A204.1 (cell line): ENCODE data around the gene NEK2.
"Not testable (repeated sequence)": the region's sequence is repeated elsewhere in the genome, so short reads cannot be mapped to it uniquely, and the experiment has no call there.

Source experiments
- FAIRE-seq: peaks from 2 replicates; lab custom pipeline; 2012; peaks lifted over from hg19 to GRCh38; lab: Jason Lieb, UNC

The NEK2 gene

DNA sequence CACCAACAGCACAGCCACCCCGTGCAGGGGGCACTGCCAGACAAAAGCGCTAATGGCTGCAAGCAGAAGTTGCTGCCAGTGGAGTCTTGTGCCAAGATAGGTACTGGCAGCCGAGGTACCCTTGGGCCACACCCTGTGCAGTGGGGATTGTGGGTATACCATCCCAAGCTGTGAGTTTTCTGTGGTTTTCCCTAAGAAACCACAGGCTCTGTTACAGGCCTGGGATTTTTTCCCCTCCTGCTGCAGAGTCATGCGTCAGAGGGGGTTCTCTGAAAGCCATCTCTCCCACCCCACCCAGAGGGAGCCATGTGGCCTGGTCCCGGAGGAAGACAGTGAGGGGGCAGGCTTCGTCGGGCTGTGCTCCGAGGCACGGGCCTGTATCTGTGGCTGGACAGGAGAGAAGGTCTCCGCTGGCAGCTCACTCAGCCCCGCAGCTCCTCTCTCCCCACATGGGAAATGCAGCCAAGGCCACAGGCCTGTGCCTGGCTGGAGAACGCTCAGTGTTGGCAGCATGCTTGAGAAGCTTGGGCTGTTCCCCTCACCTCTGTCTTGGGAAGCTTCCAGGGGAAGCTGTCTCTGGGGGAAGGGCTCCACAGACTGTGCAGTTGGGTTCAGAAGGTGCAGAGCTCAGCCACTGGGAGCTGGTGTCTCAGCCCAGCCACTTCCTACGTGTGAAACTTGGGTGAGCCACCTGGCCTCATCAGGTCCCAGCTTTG, 42.5 kb downstream of the NEK2 start:
- FAIRE-seq: no peak

DNA sequence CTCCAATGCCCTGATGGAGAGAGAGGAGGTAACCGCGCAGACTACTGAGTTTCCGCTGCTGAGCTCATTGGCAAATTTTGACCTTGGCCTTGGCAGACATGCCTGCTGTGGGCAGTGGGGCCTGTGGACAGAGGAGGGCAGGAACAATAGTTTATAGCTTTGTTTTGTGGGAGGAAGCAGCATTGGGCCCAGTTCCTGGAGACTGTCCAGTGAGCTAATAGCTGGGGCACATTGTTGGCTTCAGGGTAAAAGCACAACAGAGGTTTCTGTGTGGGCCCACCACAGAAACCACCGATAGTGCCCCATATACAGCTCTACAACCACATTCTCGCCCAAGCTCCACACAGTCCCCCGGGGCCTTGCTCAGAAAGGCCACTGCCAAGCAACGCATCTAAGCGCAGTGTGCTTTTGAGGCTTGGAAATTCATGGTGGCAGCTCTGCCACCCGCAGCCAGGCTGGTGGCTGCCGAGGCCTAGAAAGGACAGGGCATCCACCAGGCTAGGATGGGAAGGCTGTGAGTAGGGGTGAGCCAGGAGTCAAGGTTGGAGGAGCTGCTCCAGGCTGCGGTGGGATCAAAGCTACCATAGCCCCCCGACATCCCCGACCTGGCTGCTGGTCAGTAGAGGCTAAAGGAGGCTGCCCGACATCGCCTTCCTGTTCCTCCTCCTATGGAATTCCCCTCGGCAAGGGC, 43.2 kb downstream of the NEK2 start:
- no peak for FAIRE-seq

DNA sequence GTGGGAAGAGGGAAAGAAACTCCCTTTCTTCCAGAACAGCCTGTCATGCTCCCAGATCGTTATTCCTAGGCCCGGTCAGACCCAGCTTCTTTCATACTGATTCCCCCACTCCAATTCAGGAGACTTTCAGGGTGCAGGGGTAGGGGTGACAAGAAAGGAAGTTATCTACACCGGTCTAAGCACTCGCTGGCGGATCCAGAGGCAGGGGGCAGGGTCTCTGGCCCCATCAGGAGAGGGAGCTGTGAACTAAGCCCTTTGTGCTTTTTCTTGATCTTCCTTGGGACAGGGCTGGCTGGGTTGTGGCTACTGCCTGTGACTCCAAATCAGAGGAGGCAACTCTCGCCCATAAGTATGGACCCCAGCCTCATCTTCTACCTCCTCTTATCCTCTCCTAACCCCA, 44.3 kb downstream of the NEK2 start:
- FAIRE-seq: no peak

DNA sequence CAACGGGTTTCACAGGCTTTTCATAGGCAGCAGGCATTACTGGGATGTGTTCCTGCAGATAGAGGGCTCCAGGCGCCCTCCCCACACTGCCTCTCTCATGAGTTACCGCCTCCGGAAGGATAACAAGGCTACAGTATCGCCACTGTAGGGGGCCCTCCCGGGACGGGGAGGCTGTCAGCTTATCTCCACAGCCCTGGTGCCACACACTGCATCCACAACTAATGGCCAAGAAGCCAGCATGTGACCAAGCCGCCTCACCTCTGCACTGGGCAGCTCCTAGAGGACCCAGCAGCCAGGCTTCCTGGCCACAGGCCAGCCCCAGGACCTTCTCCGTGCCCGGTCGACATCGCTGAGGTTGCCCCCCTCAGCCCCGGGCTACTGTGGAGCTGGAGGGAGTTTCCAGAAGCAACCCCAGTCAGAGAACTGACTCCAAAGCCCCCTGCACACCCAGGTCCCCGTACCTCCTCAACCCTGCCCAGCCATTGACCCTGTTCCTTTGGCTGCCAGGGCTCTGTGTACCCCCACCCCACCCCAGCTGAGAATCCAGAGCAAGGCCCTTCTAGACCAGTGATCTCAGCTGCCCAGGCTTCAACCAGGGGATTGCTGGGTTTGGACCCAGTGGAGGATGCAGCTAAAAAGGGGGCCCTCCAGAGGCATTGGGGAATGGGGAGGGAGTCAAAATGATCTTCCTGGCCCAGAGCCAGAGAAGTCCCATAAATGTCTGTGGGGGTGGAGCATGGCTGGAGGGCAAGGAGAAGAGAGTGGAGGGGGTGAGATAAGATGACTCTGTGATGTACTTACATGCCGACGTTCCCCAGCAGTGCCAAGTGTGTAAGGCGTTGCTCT, 45.0 kb downstream of the NEK2 start:
- FAIRE-seq: no peak

DNA sequence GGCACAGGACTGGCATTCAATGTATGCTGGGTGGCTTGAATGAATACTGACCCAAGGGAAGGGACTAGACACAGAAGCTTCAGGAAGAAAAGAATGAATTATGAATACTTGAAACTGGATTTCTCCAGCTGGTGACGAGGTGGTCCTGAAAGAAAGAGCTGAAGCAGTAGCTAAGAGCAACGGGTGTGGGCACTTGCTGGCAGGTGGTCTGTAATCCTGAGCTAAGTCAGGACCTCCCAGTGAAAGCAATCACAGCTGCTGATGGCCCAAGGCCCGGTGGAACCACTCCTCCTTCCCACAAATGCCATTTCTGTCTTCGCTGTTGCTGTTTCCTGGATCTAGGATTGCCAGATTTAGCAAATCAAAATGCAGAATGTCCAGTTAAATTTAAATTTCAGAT, 47.0 kb downstream of the NEK2 start:
- no peak for FAIRE-seq

DNA sequence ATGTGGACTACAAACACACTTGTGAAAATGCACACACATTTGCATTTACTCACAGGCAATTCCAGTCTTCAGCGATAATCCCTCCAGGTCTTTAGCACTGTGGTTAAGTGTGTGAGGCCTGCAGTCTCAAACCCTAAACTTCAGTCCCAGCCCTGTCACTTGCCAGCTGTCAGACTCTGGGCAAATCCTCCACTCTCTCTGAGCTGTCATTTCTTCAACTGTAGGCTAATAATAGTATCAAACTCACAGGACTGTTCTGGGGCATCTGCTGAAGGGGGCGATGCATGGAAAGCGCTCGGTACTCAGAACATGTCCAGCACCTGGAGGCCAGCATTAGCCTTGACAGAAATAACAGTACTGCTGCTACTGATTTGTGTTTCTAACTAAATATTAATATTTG, 48.2 kb downstream of the NEK2 start:
- no peak for FAIRE-seq

DNA sequence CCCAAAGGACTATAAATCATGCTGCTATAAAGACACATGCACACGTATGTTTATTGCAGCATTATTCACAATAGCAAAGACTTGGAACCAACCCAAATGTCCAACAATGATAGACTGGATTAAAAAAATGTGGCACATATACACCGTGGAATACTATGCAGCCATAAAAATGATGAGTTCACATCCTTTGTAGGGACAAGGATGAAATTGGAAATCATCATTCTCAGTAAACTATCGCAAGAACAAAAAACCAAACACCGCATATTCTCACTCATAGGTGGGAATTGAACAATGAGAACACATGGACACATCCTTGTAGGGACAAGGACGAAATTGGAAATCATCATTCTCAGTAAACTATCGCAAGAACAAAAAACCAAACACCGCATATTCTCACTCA, 49.6 kb downstream of the NEK2 start:
- FAIRE-seq: not testable (repeated sequence)

DNA sequence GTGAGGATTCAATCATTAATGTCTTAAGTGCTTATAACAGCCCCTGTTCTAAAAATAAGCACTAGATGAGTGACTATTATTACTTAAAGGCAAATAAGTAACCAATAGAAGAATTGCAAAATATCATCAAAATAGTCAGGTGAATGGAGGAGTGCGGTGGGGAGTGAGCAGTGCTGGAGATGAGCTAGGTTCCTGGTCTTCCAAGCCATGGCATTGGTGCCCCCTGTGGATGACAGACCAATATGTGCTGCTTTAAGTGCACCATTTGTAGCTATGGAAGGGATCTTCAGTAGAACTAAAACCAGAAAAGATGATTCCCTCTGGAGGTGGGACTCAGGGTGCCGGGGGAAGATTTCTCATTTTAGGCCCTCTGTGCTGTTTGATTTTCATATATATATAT, 50.4 kb downstream of the NEK2 start:
- no peak for FAIRE-seq

DNA sequence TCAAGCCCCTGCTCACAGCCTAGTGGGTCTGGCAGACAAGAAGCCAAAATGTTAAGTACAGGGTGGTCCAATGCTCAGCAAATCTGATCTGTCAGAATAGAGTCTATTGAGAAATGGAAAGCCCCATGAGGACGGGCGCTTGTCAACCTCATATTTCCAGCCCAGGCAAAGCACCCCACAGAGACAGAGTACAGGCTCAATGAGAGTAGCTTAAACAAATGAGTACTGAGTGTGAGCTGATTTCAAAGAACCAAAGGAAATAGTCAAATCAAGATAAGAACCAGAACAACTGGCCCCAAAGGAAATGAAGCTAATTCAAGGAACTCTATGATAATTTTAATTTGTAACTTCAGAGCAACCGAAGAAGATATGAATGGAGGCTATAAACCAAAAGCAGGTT, 51.9 kb downstream of the NEK2 start:
- FAIRE-seq: no peak

DNA sequence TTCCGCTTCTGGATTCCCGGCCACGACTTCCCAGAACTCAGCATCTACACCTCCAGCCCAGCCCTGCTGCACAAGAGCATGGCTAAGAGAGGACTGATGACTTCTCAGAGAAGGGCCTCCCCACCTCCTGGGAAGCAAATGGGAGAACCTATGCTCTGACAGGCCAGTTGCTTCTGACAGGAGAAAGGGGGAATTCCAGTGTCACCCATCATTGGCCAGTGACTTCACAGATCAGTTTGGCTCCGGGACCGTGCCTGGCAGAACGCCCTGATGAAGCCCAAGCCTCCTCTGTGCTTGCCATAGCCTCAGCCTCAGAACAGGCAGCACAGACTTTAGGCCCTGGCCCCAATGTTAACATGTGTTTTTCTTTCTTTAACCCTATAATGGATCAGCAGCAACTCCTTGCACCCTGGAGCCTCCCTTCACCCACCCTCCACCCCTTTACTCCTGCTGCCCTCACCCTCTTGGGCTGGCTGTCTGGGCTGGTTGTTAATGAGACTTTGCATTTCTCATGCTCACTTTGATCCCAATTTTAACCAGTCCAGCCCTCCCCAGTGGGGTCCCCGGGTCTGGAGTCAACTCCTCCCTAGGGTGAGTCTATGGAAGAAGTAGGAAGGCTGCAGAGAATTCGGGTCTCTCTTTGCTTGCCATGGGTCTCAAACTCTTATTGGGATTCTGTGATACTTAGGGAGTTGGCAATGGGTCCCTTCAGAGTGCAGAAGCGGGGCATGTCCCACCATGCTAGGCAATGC, 53.8 kb downstream of the NEK2 start:
- no peak for FAIRE-seq

DNA sequence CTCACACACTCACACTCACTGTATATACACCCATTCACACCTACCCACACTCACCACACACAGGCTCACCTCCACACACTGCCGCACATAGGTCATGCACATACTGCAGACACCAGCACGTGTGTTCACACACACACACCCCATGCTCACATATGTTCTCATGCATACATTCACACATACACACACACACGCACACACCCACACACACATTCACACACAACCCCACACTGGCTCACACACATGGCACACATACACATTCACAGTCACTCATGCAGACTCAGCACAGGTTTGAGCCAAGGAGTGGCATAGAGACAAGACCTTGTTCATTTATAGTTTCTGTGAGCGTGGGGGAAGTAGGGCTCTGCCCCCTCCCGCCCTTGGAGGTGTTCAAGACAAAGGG, 55.3 kb downstream of the NEK2 start:
- FAIRE-seq: no peak

DNA sequence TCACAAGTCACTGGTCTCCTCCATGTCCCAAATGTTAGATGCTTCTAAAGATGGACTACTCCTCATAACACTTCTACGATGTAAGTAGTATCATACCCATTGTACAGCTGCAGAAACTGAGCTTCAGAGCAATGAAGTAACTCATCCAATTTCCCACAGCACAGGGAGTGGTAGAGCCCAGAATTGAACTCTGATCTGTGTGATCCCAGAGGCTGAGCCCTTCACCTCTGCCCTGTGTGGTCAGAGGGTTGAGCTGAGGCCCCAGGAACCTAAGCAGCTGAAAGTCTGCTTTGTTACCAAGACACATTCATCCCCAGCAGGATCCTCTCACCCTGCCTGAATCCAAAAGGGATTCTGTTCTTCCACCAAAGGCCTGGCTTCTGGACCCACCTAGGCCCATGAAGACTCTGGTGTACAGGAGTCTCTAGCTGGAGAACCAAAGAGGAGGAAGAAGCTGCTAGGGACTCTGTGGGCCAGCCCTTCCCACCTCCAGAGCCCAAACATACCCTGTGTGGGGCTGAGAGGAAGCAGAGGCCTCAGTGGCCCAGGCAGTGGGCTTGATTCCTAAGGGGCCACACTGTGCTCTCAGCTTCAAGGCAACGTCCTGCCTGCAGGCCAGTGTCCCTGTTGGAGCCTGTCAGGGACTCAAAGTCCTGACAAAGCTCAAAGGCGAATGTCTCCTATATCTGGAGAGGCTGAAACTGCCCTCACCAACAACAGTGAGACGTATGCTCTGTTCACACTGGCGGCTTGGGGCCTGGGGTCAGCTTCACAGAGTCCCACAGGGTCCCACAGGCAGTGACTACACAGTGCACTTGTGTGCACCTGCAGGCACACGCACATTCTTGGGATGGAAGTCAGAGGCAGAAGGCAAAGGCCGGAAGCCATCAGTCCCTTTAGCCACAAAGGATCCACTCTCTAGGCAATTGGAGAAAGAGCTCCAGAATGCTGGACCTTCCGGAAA, 56.1 kb downstream of the NEK2 start:
- FAIRE-seq: no peak

DNA sequence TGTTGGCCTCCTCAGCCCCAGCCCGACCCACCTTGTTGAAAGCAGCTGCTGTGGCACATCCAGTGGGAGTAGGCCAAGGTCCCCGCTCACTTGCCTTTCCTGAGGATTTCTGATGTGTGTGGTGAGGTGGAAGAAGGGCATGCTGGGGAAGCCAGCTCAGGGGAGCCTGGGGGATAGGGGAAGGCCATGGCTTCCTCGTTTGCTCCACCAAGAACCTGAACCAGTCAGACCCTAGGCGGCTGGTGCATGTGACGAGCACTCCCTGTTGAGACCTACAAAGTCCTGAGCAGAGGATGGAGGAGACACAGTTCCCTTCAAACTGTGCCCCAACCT, 58.5 kb downstream of the NEK2 start:
- no peak for FAIRE-seq

DNA sequence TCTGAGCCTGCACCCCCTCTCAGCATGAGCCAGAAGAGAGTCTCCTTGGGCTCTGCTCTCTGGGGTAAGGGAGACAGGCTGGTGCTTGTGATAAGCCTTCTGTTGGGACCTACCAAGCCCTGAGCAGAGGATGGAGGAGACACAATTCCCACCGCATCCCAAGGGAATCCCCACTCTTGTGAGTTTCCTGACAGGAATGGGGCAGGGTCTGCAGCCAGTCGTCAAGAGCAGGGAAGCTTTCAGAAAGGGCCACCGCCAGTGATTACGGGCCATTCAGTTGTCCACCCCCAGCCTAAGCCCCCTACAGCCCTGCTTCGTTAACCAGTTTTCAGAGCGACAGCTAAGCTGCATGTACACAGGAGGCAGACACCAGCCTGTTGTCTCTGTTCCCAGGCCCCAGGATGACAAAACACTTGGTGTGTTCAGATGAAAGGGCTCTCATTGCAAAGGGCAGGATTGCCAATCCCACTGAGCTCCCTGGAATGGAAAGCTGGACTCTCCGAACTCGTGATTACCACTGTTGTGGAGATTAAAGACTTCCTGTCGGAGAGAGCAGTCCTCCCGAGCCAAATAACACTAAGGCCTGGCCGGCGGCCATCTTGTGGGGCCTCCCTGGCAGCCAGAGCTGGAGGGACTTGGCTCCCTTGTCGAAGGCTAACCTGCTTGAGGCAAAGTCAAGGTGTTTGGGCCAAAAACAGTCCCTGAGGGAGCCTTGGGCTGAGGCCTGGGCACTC, 59.0 kb downstream of the NEK2 start:
- FAIRE-seq: no peak

DNA sequence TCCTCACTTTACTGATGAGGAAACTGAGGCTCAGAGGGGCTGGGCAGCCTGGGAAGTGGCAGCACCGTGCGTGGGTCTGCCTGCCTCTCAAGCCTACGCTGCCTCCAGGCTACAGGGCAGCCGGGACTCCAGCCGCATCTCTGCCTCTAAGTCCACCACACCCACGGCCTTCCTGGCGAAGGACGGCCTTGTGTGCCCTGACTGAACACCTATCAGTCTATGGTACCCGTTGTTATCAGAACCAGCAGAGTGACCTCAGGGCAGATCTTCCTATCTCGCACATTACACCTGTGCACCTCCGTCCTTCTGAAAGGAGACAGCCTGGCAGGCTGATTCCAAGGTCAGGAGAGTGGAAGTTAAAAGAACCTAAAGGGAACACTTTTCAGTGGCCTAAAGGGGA, 60.8 kb downstream of the NEK2 start:
- no peak for FAIRE-seq

DNA sequence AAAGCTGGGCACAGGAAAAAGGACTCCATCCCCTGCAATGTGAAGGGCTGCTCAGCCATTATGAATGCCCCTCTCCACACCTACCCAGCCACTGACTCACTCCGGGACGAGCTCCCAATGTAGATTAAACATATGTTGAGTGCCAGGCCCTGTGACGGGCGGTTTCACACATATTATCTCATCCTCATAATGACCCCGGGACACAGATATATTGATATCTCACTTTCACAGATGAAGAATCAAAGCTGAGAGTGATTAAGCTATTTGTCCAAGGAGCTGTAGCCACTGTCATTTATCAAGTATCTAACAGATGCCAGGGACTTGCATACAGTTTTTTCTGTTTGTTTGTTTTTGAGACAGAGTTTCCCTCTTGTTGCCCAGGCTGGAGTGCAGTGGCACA, 61.5 kb downstream of the NEK2 start:
- no peak for FAIRE-seq

DNA sequence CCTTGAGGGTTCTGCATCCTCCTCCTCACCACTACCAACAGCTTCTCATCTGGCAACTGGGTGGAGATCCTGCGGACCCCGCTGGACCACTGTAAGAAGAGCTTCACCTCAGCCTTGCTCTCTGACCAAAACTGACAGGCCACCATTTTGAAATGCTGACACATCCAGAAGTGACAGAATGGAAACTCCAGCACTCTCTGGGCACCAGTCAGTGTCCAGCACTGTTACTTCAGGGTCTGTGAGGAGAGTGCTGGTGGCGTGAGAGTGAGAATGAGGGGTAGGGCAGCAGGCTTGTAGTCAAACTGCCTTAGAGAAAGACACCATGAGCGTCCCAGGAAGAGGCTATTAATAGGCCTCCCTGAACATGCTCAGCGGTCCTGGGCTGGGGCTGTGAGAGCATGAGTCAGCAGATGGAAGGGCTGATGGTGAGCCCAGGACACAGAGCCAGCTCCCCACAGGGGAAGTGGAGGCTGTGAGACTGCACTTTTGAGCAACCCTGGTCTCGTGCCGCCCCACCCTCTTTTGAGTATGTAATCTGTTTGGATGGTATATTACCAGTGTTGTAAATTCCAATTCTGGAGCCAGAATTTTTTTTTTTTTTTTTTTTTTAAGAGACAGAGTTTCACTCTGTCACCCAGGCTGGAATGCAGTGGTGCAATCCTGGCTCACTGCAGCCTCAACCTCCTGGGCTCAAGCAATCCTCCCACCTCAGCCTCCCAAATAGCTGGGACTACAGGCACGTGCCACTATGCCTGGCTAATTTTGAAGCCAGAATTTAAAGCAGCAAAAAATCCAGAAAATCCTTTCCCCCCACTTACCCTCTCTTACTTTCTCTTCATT, 62.1 kb downstream of the NEK2 start:
- no peak for FAIRE-seq

DNA sequence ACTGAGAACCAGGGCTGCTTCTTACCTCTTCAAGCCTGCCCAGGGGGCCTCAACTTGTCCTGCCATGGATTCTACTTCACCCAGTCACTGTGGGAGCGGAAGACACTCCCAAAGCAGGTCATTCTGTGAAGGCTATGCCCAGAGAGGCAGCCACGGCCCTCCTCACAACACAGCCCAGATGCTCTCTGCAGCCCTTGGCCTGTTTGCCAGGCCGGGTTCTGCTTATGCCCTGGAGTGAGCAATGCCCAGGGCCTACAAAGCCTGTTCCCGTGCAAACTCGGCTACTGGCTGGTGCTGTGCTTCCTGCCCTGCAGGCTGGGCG, 62.7 kb downstream of the NEK2 start:
- no peak for FAIRE-seq
